ENCODE measurements around the gene HORMAD1.
"Not testable (repeated sequence)": the region's sequence is repeated elsewhere in the genome, so short reads cannot be mapped to it uniquely, and the experiment has no call there.

The HORMAD1 gene, protein sequence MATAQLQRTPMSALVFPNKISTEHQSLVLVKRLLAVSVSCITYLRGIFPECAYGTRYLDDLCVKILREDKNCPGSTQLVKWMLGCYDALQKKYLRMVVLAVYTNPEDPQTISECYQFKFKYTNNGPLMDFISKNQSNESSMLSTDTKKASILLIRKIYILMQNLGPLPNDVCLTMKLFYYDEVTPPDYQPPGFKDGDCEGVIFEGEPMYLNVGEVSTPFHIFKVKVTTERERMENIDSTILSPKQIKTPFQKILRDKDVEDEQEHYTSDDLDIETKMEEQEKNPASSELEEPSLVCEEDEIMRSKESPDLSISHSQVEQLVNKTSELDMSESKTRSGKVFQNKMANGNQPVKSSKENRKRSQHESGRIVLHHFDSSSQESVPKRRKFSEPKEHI

GRCh38 chr1:150720703-150721102, at the start of gene HORMAD1:
Gene HORMAD1 (minus strand): TSS chr1:150720895. CDS start chr1:150719505, 1,390 bp downstream.
- H3K4me3 ChIP-seq (IDR thresholded peaks at IDR 0.05; ENCODE audit: insufficient read depth, low read depth, low read length): no peak within 1 kb of the TSS
- no peak within 1 kb of the TSS for H2AFZ ChIP-seq (ENCODE audit: low read depth)
- H3K9ac ChIP-seq: no peak within 1 kb of the TSS
- H4K20me1 ChIP-seq (ENCODE audit: insufficient read depth): no peaks in the 10 kb centered on the region
- no peak within 1 kb of the TSS for H3K4me2 ChIP-seq
- no peaks in the 10 kb centered on the region for H3K36me3 ChIP-seq (ENCODE audit: insufficient read depth)
- no peak for TF ChIP-seq CTCF (conservative IDR thresholded peaks at IDR 0.05; ENCODE audit: low read depth, low read length)
- peaks cover 7% of the 10 kb centered on the region for H3K4me1 ChIP-seq (ENCODE audit: low read depth, poor library complexity, severe bottlenecking)
- H3K79me2 ChIP-seq (ENCODE audit: insufficient read depth, low read depth): no peaks in the 10 kb centered on the region
- H3K27me3 ChIP-seq (ENCODE audit: insufficient read depth, low read depth): no peaks in the 10 kb centered on the region
- no peak within 1 kb of the TSS for H3K27ac ChIP-seq

- H3K4me1 ChIP-seq (ENCODE audit: low read depth, poor library complexity, severe bottlenecking): peaks cover 51% of the 10 kb centered on the region
- not testable (repeated sequence) for H3K27me3 ChIP-seq (ENCODE audit: insufficient read depth, low read depth)
Observed at GRCh38 chr1:150767704-150768103, 47.0 kb upstream of the HORMAD1 start.

GRCh38 chr1:150765977-150766301, 45.2 kb upstream of the HORMAD1 start:
- peak overlapping the region; percentile 0; the same call in 1 of the 2 replicates for H3K9ac ChIP-seq
- H3K4me1 ChIP-seq (ENCODE audit: low read depth, poor library complexity, severe bottlenecking): peaks cover 36% of the 10 kb centered on the region
- H4K20me1 ChIP-seq (ENCODE audit: insufficient read depth); H3K4me3 ChIP-seq (IDR thresholded peaks at IDR 0.05; ENCODE audit: insufficient read depth, low read depth, low read length); H3K36me3 ChIP-seq (ENCODE audit: insufficient read depth); H3K79me2 ChIP-seq (ENCODE audit: insufficient read depth, low read depth); H3K27ac ChIP-seq; H3K27me3 ChIP-seq (ENCODE audit: insufficient read depth, low read depth): not testable (repeated sequence)
- H2AFZ ChIP-seq (ENCODE audit: low read depth): peak overlapping the region; percentile 36; the same call in 1 of the 2 replicates
- peak overlapping the region; percentile 9 for H3K4me2 ChIP-seq

More at GRCh38 chr1:150767704-150768103, 47.0 kb upstream of the HORMAD1 start:
- H3K79me2 ChIP-seq (ENCODE audit: insufficient read depth, low read depth); H3K9ac ChIP-seq; H3K4me2 ChIP-seq; H4K20me1 ChIP-seq (ENCODE audit: insufficient read depth); H3K36me3 ChIP-seq (ENCODE audit: insufficient read depth); H3K4me3 ChIP-seq (IDR thresholded peaks at IDR 0.05; ENCODE audit: insufficient read depth, low read depth, low read length); H3K27ac ChIP-seq; H2AFZ ChIP-seq (ENCODE audit: low read depth): not testable (repeated sequence)

- Histone ChIP-seq H3K4me2 (peak within 1 kb of the TSS; percentile 9), H3K27ac (no peak within 1 kb of the TSS), H4K20me1 (ENCODE audit: insufficient read depth) (no peaks in the 10 kb centered on the region), H3K79me2 (ENCODE audit: insufficient read depth, low read depth) (no peaks in the 10 kb centered on the region), H3K27me3 (ENCODE audit: insufficient read depth, low read depth) (peaks cover 5% of the 10 kb centered on the region; the same call in 1 of the 2 replicates), H3K4me1 (ENCODE audit: low read depth, poor library complexity, severe bottlenecking) (peaks cover 31% of the 10 kb centered on the region), H3K9ac (peak within 1 kb of the TSS; percentile 0; the same call in 1 of the 2 replicates), H3K36me3 (ENCODE audit: insufficient read depth) (no peaks in the 10 kb centered on the region), H3K4me3 (IDR thresholded peaks at IDR 0.05; ENCODE audit: insufficient read depth, low read depth, low read length) (no peak within 1 kb of the TSS), H2AFZ (ENCODE audit: low read depth) (peak within 1 kb of the TSS; percentile 36)
- no peak for TF ChIP-seq CTCF (conservative IDR thresholded peaks at IDR 0.05; ENCODE audit: low read depth, low read length)
Observed at GRCh38 chr1:150765296-150765976, 44.7 kb upstream of the HORMAD1 start, which contains the start of gene CTSS. Gene CTSS (minus strand): TSS chr1:150765778. CDS start chr1:150764763, 1,015 bp downstream.

DNA sequence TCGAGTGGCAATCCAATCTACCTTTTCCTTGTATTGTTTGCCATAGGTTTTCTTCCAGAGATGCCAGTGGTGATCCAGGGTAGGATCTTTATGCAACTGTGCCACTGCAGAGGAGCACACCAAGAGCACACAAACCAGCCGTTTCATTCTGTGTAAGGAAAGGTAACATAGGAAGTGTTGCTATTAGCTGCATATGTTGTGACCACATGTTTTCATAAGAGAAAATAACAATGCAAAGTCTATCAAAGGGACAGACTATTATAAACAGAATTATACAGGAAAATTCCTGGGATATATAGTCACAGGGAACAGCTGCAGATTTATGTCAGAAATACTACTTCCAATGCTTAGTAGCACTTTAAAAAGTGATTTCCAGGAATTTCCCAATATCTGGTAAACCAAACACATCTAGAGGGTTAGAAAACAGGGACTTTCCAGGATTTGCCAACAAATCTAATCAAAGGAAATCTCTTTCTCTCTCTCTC, 44.0 kb upstream of the HORMAD1 start:
- Histone ChIP-seq H3K4me1 (ENCODE audit: low read depth, poor library complexity, severe bottlenecking) (peaks cover 23% of the 10 kb centered on the region), H3K36me3 (ENCODE audit: insufficient read depth) (no peaks in the 10 kb centered on the region), H2AFZ (ENCODE audit: low read depth) (peak overlapping the region; percentile 36; the same call in 1 of the 2 replicates), H3K9ac (no peak overlapping the region), H3K27me3 (ENCODE audit: insufficient read depth, low read depth) (peaks cover 3% of the 10 kb centered on the region; the same call in 1 of the 2 replicates), H3K4me2 (peak overlapping the region; percentile 9), H3K4me3 (IDR thresholded peaks at IDR 0.05; ENCODE audit: insufficient read depth, low read depth, low read length) (no peak overlapping the region), H4K20me1 (ENCODE audit: insufficient read depth) (no peaks in the 10 kb centered on the region), H3K79me2 (ENCODE audit: insufficient read depth, low read depth) (no peaks in the 10 kb centered on the region), H3K27ac (no peak overlapping the region)
- TF ChIP-seq CTCF (conservative IDR thresholded peaks at IDR 0.05; ENCODE audit: low read depth, low read length): no peak
